ENCODE results near the gene BEST1.
A peak's percentile ranks its signal among the peaks of the same experiment; 100 is the strongest.

BEST1 gene

DNA sequence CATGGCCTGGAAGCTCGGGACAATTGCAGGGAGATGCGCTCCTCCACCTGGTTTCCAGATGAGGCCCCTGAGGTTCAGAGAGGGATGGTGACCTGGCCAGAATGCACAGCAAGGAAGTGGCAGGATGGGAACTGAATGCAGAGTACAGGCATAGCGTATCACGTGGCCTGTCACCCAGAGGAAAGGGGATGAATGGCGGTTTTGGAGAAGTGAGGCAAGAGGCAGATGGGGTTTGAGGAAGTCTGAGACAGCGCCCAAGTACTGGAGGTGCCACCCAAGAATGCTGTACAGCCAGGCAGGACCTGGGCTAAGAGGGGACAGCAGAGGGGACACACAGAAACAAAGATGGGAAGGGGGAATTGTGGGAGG lies 37.6 kb upstream of the BEST1 start:
- H3K9me3 ChIP-seq (replicated peaks in 1 of 11), result no peaks in the 10 kb centered on the region
- peak overlapping the region in 4 of 10 experiments; percentile 25 to 78 (median 48); a peak in 6 of 20 replicates for H3K4me3 ChIP-seq
- H3K4me1 ChIP-seq, result peaks cover 44 to 98% (median 67%) of the 10 kb centered on the region in 10 experiments
- H3K4me2 ChIP-seq, result peak overlapping the region; percentile 67 to 97 (median 81)
- H3K27me3 ChIP-seq, result peaks cover 16 to 43% (median 38%) of the 10 kb centered on the region in 11 experiments; a peak in 21 of 22 replicates
- peak overlapping the region in 7 of 11 experiments; percentile 11 to 83 (median 67); a peak in 10 of 22 replicates for H3K9ac ChIP-seq
- peak in 7 of 11 experiments; percentile 11 to 58 (median 33); a peak in 4 of 22 replicates for TF ChIP-seq Cebpa-rat (IDR thresholded peaks at IDR 0.05)
- H3K27ac ChIP-seq, result peak overlapping the region in 8 of 11 experiments; percentile 37 to 90 (median 75); a peak in 16 of 22 replicates
- peaks cover 0 to 23% (median 0%) of the 10 kb centered on the region in 11 experiments; a peak in 5 of 22 replicates for H3K36me3 ChIP-seq
- no peaks in the 10 kb centered on the region; a peak in 1 of 22 replicates for H4K20me1 ChIP-seq

DNA sequence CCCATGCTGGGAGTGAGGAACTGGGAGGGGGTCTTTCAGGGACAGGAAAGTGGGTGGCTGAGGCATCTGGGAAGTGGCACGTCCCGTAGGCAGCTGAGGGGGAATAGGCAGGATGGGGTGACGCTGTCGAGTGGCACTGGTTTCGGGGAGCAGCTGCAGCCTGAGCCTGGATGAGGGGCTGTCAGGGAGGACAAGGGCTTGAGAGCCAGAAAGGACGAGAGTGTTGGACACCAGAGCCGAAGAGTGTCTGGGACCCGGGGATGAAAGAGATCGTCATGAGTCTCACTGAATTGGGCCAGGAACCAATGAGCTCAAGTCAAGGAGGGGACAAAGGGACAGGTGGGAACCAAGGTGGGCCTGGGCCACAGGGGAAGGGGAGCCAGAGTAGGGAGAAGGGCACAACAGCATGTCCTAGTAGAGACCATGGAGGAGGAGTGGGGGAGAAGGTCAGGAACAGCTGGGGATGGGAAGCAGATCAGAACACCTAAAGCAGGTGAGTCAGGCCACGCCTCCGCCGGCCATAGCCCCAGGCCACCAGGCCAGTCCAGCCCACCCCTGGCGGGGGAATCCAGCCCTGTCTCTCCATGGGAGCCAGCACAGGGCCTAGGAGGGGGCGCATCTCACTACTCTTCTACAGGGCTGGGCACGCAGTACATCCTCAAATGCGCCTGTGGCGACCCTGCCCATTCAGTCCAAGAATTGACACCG lies 37.0 kb upstream of the BEST1 start:
- Histone ChIP-seq H3K4me2 (peak overlapping the region; percentile 67 to 97 (median 81)), H4K20me1 (no peaks in the 10 kb centered on the region; a peak in 1 of 22 replicates), H3K27ac (peak overlapping the region in 9 of 11 experiments; percentile 34 to 90 (median 63); a peak in 16 of 22 replicates)

DNA sequence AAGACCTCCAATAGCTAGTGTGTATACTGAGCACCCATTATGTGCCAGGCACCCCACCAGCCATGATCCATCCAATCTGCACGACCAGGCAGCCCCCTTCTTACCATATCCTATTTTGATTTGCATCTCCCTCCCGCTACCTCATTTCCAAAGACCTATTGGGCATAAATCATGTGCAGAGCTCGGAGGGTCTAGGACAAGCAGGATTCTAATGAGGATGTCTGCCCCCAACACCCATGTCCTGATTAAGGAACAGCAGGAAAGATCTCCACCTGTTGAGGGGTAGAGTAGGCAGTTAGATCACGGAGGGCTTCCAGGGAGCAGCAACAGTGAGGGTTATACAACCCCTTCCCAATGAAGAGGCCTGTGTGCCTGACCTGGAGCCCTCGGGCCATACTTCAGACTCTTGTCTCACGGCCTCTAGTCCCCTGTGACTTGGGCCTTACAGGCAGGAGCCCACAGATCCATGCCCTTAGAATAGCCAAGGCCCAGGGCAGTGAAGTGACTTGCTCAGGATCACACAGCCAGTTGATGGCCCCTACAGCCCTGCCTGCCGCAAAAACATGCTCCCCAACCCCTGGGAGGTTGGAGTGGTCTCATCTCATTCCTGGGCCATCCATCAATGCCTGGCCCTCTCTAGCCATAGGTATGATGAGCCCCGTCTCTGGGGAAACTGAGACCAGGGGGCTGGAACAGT lies 36.3 kb upstream of the BEST1 start:
- H3K4me1 ChIP-seq, result peaks cover 32 to 98% (median 63%) of the 10 kb centered on the region in 10 experiments
- H3K36me3 ChIP-seq, result peaks cover 0 to 16% (median 0%) of the 10 kb centered on the region in 11 experiments; a peak in 3 of 22 replicates
- peak overlapping the region in 5 of 11 experiments; percentile 84 to 97 (median 94); a peak in 10 of 22 replicates for H3K4me2 ChIP-seq
- peak overlapping the region in 2 of 10 experiments; percentile 71 to 78; a peak in 4 of 20 replicates for H3K4me3 ChIP-seq
- H3K9me3 ChIP-seq (replicated peaks in 1 of 11), result no peaks in the 10 kb centered on the region
- H3K27me3 ChIP-seq, result peaks cover 16 to 56% (median 51%) of the 10 kb centered on the region in 11 experiments; a peak in 21 of 22 replicates
- H3K27ac ChIP-seq, result peak overlapping the region in 2 of 11 experiments; percentile 5 to 37; a peak in 2 of 22 replicates
- no peak for TF ChIP-seq Cebpa-rat (IDR thresholded peaks at IDR 0.05)
- peak overlapping the region in 2 of 11 experiments; percentile 76 to 83; a peak in 4 of 22 replicates for H3K9ac ChIP-seq
- no peaks in the 10 kb centered on the region; a peak in 1 of 22 replicates for H4K20me1 ChIP-seq

More for the DNA sequence above, 37.0 kb upstream of the BEST1 start:
- Histone ChIP-seq H3K36me3 (peaks cover 0 to 17% (median 0%) of the 10 kb centered on the region in 11 experiments; a peak in 4 of 22 replicates), H3K9me3 (replicated peaks in 1 of 11) (no peaks in the 10 kb centered on the region), H3K27me3 (peaks cover 16 to 49% (median 44%) of the 10 kb centered on the region in 11 experiments; a peak in 21 of 22 replicates), H3K4me1 (peaks cover 38 to 98% (median 66%) of the 10 kb centered on the region in 10 experiments), H3K4me3 (peak overlapping the region in 3 of 10 experiments; percentile 26 to 78 (median 71); a peak in 5 of 20 replicates), H3K9ac (peak overlapping the region in 7 of 11 experiments; percentile 11 to 83 (median 60); a peak in 10 of 22 replicates)
- no peak for TF ChIP-seq Cebpa-rat (IDR thresholded peaks at IDR 0.05)

GRCh38 chr11:61914471-61915171 lies 35.5 kb upstream of the BEST1 start:
- no peak for TF ChIP-seq Cebpa-rat (IDR thresholded peaks at IDR 0.05)
- H3K27ac ChIP-seq, result peak overlapping the region in 1 of 11 experiments; percentile 28; a peak in 1 of 22 replicates

DNA sequence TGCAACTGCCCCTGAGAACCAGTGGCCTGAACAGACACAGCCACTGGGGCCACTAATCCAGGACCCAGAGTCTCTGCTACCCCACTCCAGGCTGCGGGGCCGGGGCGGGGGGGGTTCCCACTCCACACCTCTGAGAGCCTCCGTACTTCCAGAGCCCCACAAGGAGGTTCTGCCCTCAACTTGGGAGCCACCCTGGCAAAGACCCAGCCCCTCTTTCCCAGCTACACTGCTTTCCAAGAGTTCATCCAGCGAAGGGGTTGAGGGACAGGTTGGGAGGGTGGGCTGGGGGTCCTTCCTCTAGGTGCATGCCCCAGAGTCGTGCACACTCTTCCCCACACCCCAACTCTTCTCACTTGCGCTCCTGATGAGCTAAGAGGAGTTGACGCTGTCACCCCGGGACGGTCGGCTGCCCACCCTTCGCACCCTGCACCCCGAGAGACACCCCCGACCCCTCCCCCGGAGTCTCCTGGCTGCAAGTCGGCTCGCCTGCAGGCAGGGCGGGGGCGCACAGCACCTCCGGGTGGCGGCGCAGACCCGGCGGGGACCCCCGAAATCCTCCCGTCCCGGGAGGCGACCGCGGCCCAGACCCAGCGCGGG lies 33.3 kb upstream of the BEST1 start:
- Histone ChIP-seq H3K4me2 (peak overlapping the region; percentile 75 to 97 (median 84)), H3K9ac (peak overlapping the region in 10 of 11 experiments; percentile 37 to 83 (median 54); a peak in 18 of 22 replicates), H3K36me3 (peaks cover 0 to 16% (median 0%) of the 10 kb centered on the region in 11 experiments; a peak in 3 of 22 replicates), H3K4me3 (peak overlapping the region; percentile 44 to 78 (median 58)), H3K27me3 (peaks cover 16 to 72% (median 67%) of the 10 kb centered on the region in 11 experiments; a peak in 21 of 22 replicates), H4K20me1 (no peaks in the 10 kb centered on the region; a peak in 1 of 22 replicates), H3K27ac (peak overlapping the region in 5 of 11 experiments; percentile 35 to 64 (median 56); a peak in 8 of 22 replicates), H3K9me3 (replicated peaks in 1 of 11) (no peaks in the 10 kb centered on the region), H3K4me1 (peaks cover 34 to 98% (median 59%) of the 10 kb centered on the region in 10 experiments)
- TF ChIP-seq Cebpa-rat (IDR thresholded peaks at IDR 0.05), result no peak

More at GRCh38 chr11:61914471-61915171, 35.5 kb upstream of the BEST1 start:
- Histone ChIP-seq H3K36me3 (peaks cover 0 to 16% (median 0%) of the 10 kb centered on the region in 11 experiments; a peak in 3 of 22 replicates), H3K27me3 (peaks cover 16 to 64% (median 59%) of the 10 kb centered on the region in 11 experiments; a peak in 21 of 22 replicates), H3K4me3 (peak overlapping the region in 3 of 10 experiments; percentile 71 to 78 (median 71); a peak in 5 of 20 replicates), H3K9ac (peak overlapping the region in 2 of 11 experiments; percentile 76 to 83; a peak in 4 of 22 replicates), H4K20me1 (no peaks in the 10 kb centered on the region; a peak in 1 of 22 replicates), H3K9me3 (replicated peaks in 1 of 11) (no peaks in the 10 kb centered on the region), H3K4me1 (peaks cover 32 to 98% (median 63%) of the 10 kb centered on the region in 10 experiments), H3K4me2 (peak overlapping the region in 3 of 11 experiments; percentile 84 to 97 (median 89); a peak in 6 of 22 replicates)

- H3K4me2 ChIP-seq, result peak within 1 kb of the TSS; percentile 75 to 97 (median 84)
- peak within 1 kb of the TSS in 10 of 11 experiments; percentile 37 to 83 (median 54); a peak in 18 of 22 replicates for H3K9ac ChIP-seq
- peaks cover 16 to 72% (median 67%) of the 10 kb centered on the region in 11 experiments; a peak in 21 of 22 replicates for H3K27me3 ChIP-seq
- peak within 1 kb of the TSS; percentile 44 to 78 (median 58) for H3K4me3 ChIP-seq
- H3K36me3 ChIP-seq, result peaks cover 0 to 16% (median 0%) of the 10 kb centered on the region in 11 experiments; a peak in 3 of 22 replicates
- H3K9me3 ChIP-seq (replicated peaks in 1 of 11), result no peaks in the 10 kb centered on the region
- no peaks in the 10 kb centered on the region; a peak in 1 of 22 replicates for H4K20me1 ChIP-seq
- H3K4me1 ChIP-seq, result peaks cover 34 to 97% (median 59%) of the 10 kb centered on the region in 10 experiments
- peak within 1 kb of the TSS in 6 of 11 experiments; percentile 9 to 64 (median 56); a peak in 9 of 22 replicates for H3K27ac ChIP-seq
- TF ChIP-seq Cebpa-rat (IDR thresholded peaks at IDR 0.05), result no peak
Observed at GRCh38 chr11:61917334-61918109, 32.6 kb upstream of the BEST1 start, which contains the start of gene RAB3IL1. Gene RAB3IL1, minus strand, starts transcription at chr11:61917566. Its CDS starts 199 bp downstream, at chr11:61917367.
